HG02759 (cell line): ENCODE data around the gene PTK6.

ENCODE experiments used
- ATAC-seq: cut with Tn5 transposase; IDR thresholded peaks from one replicate; pipeline ENCODE4 v1.9.1; 2021; ENCODE audit warnings: mild to moderate bottlenecking, moderate library complexity; ENCODE audit not compliant: unreplicated experiment

PTK6 gene

GRCh38 chr20:63545814-63546213, 8.6 kb upstream of the PTK6 start:
- ATAC-seq: no peak

- no peak for ATAC-seq
Measured at GRCh38 chr20:63544958-63545516, 7.9 kb upstream of the PTK6 start.

DNA sequence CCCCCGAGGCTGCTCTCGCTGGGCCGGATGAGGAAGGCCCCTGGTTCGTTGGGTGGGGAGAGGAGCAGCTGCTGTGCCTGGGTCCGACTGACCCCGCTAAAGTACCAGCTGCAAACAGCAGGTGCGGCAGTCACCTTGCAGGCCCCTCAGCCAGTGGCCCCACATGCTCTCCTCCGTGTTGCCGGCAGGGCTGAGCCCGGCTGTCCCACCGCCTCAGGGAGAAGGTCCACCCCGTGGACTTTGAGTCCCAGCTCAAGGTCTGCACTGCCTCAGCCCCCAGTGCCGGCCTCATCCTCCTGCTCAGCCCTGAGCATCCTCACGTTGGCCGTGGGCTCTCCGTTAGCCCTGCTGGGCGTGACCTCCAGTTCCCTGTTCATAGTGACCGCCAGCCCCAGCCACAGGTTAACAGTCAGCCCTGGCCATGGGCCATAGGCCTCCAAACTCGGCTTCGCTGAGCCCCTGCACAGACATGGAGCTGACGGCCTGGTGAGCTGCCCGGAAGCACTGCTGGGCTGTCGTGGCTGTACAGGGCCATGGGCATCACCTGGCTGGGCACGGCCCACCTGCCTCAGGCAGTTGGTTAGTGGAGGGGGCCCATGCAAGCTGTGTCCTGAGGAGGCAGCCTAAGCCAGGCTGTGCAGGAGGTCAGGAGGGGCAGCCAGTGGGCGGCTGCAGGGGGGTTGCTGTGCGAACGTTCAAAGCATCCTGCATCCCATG, 7.2 kb upstream of the PTK6 start:
- no peak for ATAC-seq

GRCh38 chr20:63543733-63544132, 6.6 kb upstream of the PTK6 start:
- ATAC-seq: no peak

- no peak for ATAC-seq
Measured at GRCh38 chr20:63543131-63543530, 6.0 kb upstream of the PTK6 start.

GRCh38 chr20:63542696-63543095, 5.5 kb upstream of the PTK6 start:
- ATAC-seq: no peak

DNA sequence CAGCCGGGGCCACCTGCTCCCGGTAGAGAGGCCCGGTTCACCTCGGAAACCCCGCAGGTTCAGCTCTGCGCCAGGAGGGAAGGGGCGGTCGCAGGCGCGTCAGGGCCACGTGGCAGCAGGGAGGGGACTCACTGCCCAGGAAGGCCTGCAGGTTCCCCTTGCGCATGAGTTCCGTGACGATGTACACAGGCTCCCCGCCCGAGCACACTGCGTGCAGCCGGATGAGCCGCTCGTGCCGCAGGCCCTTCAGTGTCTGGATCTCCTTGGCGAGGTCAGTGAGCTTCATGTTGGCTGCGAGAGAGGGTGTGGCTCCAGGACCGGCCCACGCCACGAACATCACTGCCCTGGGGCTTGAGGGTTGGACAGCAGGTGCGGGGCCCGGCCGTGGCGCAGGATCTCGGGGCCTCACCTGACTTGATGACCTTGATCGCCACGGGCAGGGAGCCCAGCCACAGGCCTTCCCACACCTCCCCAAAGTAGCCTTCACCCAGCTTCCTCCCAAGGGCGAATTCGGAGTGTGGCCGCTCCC, 4.9 kb upstream of the PTK6 start:
- no peak for ATAC-seq

DNA sequence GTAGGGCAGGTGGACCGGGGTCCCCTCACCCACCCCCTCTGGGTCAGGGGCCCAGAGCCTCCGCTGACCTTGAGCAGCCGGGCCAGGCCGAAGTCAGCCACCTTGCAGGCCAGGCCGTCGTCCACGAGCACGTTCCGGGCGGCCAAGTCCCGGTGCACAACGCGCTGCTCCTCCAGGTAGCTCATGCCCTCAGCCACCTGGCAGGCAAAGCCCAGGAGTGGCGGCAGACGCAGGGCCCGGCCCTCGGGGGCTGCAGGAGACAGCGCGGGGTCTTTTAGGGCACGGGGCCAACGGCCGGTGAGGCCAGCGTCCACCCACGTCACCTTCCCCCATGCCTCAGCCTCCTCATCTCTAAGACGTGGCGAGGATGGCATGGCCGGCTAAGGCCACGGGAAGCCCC, 4.2 kb upstream of the PTK6 start:
- ATAC-seq: no peak

DNA sequence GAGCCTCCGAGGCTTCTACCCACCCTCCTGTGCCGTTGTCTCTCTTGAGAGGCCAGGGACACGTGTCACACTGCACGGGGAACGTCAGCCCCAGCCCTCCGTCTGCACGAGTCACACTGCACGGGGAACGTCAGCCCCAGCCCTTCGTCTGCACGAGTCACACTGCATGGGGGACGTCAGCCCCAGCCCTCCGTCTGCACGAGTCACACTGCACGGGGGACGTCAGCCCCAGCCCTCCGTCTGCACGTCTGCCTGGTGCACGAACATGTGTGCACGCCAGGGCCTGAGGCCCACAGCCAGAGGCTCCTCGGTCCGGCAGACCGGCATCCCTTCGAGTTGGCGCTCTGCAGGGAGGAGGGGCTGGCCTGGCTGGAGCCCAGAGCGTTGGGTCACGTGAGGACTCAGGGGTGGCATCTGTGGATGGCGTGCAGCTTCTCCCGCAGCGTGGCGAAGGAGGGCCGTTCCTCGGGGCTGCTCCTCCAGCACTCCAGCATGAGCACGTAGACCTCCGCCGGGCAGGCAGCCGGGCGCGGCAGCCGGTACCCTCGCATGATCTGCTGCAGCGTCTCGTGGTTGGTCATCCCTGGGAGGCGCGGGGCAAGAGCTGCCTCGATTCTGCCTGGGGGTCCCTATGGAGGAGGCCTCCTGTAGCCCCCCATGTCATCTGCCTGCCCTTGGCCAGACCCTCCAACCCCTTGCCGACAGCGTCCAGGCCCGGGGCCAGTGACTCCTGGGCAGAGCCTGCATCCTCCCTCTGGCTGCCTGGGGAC, 3.4 kb upstream of the PTK6 start:
- no peak for ATAC-seq

GRCh38 chr20:63539441-63540370, 2.5 kb upstream of the PTK6 start:
- no peak for ATAC-seq

DNA sequence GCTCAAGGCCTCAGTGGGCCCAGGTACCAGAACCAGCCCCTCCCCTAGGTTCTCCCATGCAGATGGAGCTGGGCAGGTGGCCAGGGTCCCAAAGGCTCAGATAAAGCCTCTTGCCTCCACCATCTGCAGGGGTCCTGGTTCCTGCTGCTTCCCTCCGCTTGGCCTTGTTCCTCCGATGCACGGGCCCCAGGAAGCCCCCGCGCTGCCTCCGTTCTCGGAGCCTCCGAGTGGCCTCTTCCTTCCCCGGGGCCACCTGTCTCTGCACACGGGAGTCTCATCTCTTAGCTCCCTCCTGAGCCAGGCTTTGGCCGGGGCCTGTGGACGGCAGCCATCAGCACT, 1.9 kb upstream of the PTK6 start:
- no peak for ATAC-seq

- no peak for ATAC-seq
Measured at GRCh38 chr20:63538204-63539091, 1.3 kb upstream of the PTK6 start.

DNA sequence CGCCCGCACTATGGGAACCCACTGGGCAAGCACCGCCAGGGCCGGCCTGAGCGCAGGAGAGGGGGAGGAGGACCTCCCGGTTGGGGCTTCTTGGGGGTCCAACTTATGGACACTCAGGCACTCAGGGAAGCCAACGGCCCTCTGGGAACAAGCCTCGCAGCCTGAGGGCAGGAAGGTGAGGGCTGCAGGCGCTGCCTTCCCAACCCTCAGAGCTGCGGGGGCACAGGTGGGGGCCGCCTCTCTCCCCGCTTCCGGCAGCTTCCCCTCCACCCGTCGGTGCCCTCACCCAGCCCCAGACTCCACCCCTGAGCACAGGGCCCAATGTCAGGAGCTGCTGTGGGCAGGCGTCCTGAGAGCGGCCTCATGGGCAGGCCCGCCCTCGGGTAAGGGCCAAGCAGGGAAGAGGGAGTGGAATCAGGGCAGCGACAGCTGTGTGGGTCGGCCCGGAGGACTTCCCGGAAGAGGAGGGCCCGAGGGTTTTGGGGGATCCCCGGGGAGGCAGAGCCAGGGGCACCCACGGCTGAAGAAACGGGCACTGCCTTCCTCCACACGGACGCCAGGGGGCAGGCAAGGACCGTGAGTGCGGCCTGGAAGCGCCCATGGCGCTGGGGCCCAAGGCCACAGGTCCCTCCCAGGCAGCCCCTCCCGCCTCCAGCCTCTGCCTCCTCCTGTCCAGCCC, 488 bp upstream of the PTK6 start:
- peak; percentile 88 for ATAC-seq

DNA sequence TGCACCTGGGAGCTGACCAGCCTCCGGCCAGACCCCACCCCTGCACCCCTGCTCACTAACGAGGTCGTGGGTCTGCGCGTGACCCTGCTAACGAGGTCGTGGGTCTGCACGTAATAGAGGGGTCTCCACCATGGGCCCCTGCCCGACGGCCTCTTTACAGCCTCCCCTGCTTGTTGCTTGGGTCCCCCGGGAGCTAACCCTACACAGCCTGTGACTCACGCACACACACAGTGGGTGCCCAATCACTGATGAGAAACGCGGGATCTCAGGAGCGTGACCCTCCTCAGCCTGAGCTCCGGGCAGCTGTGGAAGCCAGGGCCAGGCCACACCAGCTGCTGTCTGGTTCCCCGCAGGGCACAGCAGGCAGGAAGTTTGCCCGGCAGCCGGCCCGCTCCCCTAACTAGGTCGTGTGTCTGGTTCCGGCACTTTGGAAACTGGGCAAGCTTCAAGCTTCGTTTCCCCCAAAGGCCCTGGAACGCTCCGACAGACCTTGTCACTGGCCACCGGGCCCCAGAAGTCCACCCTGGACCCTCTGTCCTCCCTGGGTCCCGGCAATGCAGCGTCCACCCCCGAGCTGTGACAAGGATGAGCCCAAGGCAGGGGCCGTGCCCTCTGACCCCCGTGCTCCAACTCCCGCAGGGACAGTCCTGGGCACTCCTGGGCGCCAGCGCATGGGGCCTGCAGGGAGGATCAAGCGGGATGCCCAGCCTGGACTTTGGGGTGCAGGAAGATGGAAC, 767 bp downstream of the PTK6 start:
- no peak for ATAC-seq

DNA sequence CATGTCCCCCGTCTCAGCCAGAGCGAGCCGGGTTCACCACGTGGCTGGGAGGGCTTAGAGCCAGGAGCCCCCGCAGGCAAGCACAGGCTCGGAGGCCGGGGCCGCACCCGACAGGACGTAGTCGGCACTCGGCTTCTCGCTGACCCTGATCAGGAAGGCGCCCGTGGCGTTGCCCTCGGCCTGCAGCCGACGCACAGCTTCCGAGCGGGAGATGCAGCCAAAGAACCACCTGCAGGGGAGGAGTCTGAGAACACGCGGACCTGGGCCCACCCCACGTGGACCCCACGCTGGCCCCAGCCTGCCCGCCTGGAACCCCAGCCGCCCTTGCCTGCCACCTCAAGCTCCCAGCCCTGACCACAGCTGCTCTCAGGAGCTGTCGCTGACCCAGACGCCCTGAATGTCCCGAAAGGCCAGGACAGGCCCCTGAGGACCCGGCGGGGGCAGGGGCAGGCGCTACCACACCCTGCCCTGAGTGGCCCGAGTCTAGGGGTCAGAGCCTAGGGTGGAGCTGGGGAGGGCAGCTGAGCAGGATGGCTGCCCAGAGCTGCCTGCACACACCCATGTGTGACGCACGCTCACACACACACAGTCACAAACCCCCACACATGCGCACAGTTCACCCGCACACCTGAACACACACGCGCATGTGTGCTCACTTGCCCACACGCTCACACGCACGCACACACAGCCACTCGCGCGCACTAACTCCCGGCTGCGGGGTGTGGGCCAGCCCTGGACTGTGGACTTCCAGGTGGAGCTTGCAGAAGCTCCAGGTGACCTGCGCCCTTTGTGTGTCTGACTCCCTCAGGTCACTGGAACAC, 2.1 kb downstream of the PTK6 start:
- no peak for ATAC-seq

DNA sequence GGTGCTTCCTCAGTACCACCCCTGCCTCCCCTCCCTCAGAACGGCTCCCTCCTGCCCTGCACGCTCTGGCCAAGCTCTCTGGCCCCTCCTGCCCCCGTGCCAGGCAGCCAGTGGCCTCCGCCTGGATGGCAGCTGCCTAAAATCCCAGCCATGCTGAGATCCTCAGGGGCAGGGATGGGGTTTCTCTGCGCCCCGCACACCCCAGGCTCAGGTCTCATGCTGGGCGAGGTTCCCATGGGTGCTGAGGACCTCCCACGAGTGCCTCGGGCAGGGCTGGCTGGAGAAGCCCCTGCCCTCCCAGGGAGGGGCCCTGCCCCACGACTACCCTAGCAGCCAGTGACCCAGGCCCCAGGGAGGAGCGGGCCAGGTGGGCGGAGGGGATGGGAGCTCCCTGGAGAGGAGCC, 2.7 kb downstream of the PTK6 start:
- no peak for ATAC-seq

GRCh38 chr20:63533871-63534393, 3.2 kb downstream of the PTK6 start:
- ATAC-seq: no peak

GRCh38 chr20:63533388-63533787, 3.8 kb downstream of the PTK6 start:
- ATAC-seq: no peak
